PC-9 (cell line): Measurements from ENCODE around the gene RPL29. TPM values are rescaled to one million over a fixed set of nuclear protein-coding genes. Genes with fewer than 3 reads are reported as not detected.

ENCODE experiments used
- BruUV-seq: library from RNA; stranded (reverse); fragments of 400-500 nt; replicated peaks from 2 replicates; lab custom pipeline; 2021; lab: Mats Ljungman, UMichigan
- CTCF ChIA-PET: fragments of 300-600 bp; sonication (Branson Sonifier 250); formaldehyde crosslinking; loops from one replicate; lab custom pipeline; 2022; ENCODE audit warnings: antibody characterized with exemption; lab: Charles Lee
- POLR2A ChIA-PET: fragments of 300-600 bp; sonication (Branson Sonifier 250); formaldehyde crosslinking; loops from one replicate; lab custom pipeline; 2022; ENCODE audit warnings: antibody characterized with exemption; ENCODE audit not compliant: unreplicated experiment; lab: Charles Lee
- DNase-seq, 2 experiments: peaks; one replicate each; pipeline versions ENCODE4 v3.0.0 to v3.0.0-alpha.2; 2015 to 2022; ENCODE audit warnings: mixed read lengths in 1 of 2
- H2AFZ ChIP-seq: fragments of 200-600 bp; sonication (generic); 2 replicates; pipeline ENCODE4 v1.8.1; 2017; ENCODE audit warnings: antibody characterized with exemption
- H3F3A ChIP-seq: fragments of 200-600 bp; sonication (generic); 2 replicates; pipeline ENCODE4 v1.8.1; 2017; ENCODE audit warnings: antibody characterized with exemption, mild to moderate bottlenecking, low read depth; ENCODE audit not compliant: insufficient read depth
- H3K27ac ChIP-seq: fragments of 200-600 bp; sonication (generic); 2 replicates; pipeline ENCODE4 v1.6.1; 2016; ENCODE audit warnings: mixed run types
- H3K27me3 ChIP-seq: fragments of 200-600 bp; sonication (generic); 2 replicates; pipeline ENCODE4 v1.6.1; 2016; ENCODE audit warnings: low read depth, mixed run types; ENCODE audit not compliant: insufficient read depth
- H3K36me3 ChIP-seq: fragments of 200-600 bp; sonication (generic); 2 replicates; pipeline ENCODE4 v1.6.1; 2016; ENCODE audit warnings: low read depth, mixed run types
- H3K4me1 ChIP-seq: fragments of 200-600 bp; sonication (generic); replicated peaks from 2 replicates; pipeline ENCODE4 v1.6.1; 2016; ENCODE audit warnings: mixed run types; ENCODE audit not compliant: insufficient read depth
- H3K4me2 ChIP-seq: fragments of 200-600 bp; sonication (generic); 2 replicates; pipeline ENCODE4 v1.6.1; 2017; ENCODE audit warnings: mixed run types
- H3K4me3 ChIP-seq: fragments of 200-600 bp; sonication (generic); 2 replicates; pipeline ENCODE4 v1.6.1; 2016; ENCODE audit warnings: mixed run types
- H3K79me2 ChIP-seq: fragments of 200-600 bp; sonication (generic); 2 replicates; pipeline ENCODE4 v1.6.1; 2017; ENCODE audit warnings: low read depth, mixed run types
- H3K9me2 ChIP-seq: fragments of 200-600 bp; sonication (generic); 2 replicates; pipeline ENCODE4 v1.8.1; 2017; ENCODE audit warnings: mild to moderate bottlenecking; ENCODE audit not compliant: insufficient read depth
- H3K9me3 ChIP-seq: fragments of 200-600 bp; sonication (generic); 2 replicates; pipeline ENCODE4 v1.8.1; 2016; ENCODE audit warnings: low read depth; ENCODE audit not compliant: insufficient read depth
- H4K20me1 ChIP-seq: fragments of 200-600 bp; sonication (generic); 2 replicates; pipeline ENCODE4 v1.8.1; 2017; ENCODE audit not compliant: insufficient read depth
- CTCF ChIP-seq: fragments of 200-600 bp; sonication (generic); conservative IDR thresholded peaks from 2 replicates; pipeline ENCODE4 v1.6.1; 2017; ENCODE audit warnings: mixed run types, antibody characterized with exemption, mild to moderate bottlenecking, moderate library complexity
- EZH2 ChIP-seq: fragments of 200-600 bp; sonication (generic); IDR thresholded peaks from 2 replicates; pipeline ENCODE4 v1.8.0; 2017; ENCODE audit warnings: antibody characterized with exemption, low read depth
- intact Hi-C: fragments of 100-400 bp; cut with micrococcal nuclease; formaldehyde crosslinking; loops from one replicate; pipeline ENCODE4 v1.10.0; 2022; ENCODE audit not compliant: unreplicated experiment
- total RNA-seq: library from RNA; stranded (reverse); gene quantifications from 2 replicates; pipeline ENCODE4 v1.2.3, GENCODE V29; 2021

Gene RPL29
- total RNA-seq, 1 experiment from 2014 or later: 1,278 TPM

- no peak overlapping the region for H3K4me3 ChIP-seq
- no peaks in the 10 kb centered on the region; the same call in 1 of the 2 replicates for H4K20me1 ChIP-seq
- H3K9me2 ChIP-seq: no peaks in the 10 kb centered on the region
- no peaks in the 10 kb centered on the region for H3F3A ChIP-seq
- no peaks in the 10 kb centered on the region for H3K9me3 ChIP-seq
- peak in 1 of 2 experiments; percentile 8 for DNase-seq
- H3K27ac ChIP-seq: no peak overlapping the region
- H3K79me2 ChIP-seq: no peaks in the 10 kb centered on the region
- H3K4me1 ChIP-seq: no peaks in the 10 kb centered on the region
- no peak overlapping the region for H3K4me2 ChIP-seq
- H3K36me3 ChIP-seq: no peaks in the 10 kb centered on the region
- TF ChIP-seq CTCF (0 out of 2 replicates have a peak, but pooled peaks have one; percentile 16), EZH2 (no peak)
- POLR2A ChIA-PET: no interaction called here
- H3K27me3 ChIP-seq: no peaks in the 10 kb centered on the region
- intact Hi-C loops: no loop called here
- CTCF ChIA-PET: no interaction called here
- no TSS peak for BruUV-seq
- no peak overlapping the region for H2AFZ ChIP-seq
Observed at GRCh38 chr3:52036829-52037228, 41.1 kb upstream of the RPL29 start.

GRCh38 chr3:52036222-52036694 lies 40.6 kb upstream of the RPL29 start:
- no peak overlapping the region for H2AFZ ChIP-seq
- peak in 1 of 2 experiments; percentile 29 for DNase-seq
- no peak for TF ChIP-seq EZH2
- TF ChIP-seq CTCF: no peak
- intact Hi-C loops: no loop called here
- H3F3A ChIP-seq: no peaks in the 10 kb centered on the region
- no peaks in the 10 kb centered on the region for H3K36me3 ChIP-seq
- ChIA-PET POLR2A (interaction anchor here (0.6 kb wide), 1 partner anchor 17 kb away, joined by 6 read pairs; no protein-coding TSS in a partner anchor), CTCF (interaction anchor here (0.6 kb wide), 1 partner anchor 31 kb away, joined by 3 read pairs; no protein-coding TSS in a partner anchor)
- H3K27ac ChIP-seq: no peak overlapping the region
- H3K9me2 ChIP-seq: no peaks in the 10 kb centered on the region
- H4K20me1 ChIP-seq: no peaks in the 10 kb centered on the region; the same call in 1 of the 2 replicates
- H3K9me3 ChIP-seq: no peaks in the 10 kb centered on the region
- BruUV-seq: no TSS peak
- no peaks in the 10 kb centered on the region for H3K27me3 ChIP-seq
- no peak overlapping the region for H3K4me2 ChIP-seq
- H3K4me3 ChIP-seq: no peak overlapping the region
- no peaks in the 10 kb centered on the region for H3K79me2 ChIP-seq
- no peaks in the 10 kb centered on the region for H3K4me1 ChIP-seq

DNA sequence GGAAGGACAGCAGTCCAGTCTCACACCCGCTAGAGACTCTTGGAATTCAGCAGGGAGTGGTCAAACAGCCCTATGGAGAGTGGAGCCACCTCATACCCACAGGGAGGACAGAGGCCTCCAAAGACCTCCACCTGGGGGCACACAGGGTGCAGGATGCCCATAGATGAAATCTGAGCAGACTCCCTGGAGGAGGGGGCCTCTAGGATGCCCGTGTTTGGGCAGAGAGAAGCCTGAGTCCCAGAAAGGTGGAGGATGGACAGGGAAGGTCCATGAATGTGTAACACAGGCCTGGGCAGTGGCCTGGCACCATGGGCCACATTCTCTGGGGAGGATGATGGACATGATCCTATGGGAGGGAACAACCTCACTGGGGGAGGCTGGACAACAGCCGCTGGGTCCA lies 39.0 kb upstream of the RPL29 start:
- H3K27ac ChIP-seq: no peak overlapping the region
- H3F3A ChIP-seq: no peaks in the 10 kb centered on the region
- no peak overlapping the region for H3K4me2 ChIP-seq
- no peaks in the 10 kb centered on the region for H3K9me2 ChIP-seq
- no peak for TF ChIP-seq CTCF
- TF ChIP-seq EZH2: no peak
- no peaks in the 10 kb centered on the region for H3K4me1 ChIP-seq
- no peaks in the 10 kb centered on the region for H3K27me3 ChIP-seq
- DNase-seq: no peak
- ChIA-PET POLR2A (no interaction called here), CTCF (no interaction called here)
- H3K36me3 ChIP-seq: no peaks in the 10 kb centered on the region
- no peak overlapping the region for H2AFZ ChIP-seq
- no peaks in the 10 kb centered on the region for H3K79me2 ChIP-seq
- no peaks in the 10 kb centered on the region for H3K9me3 ChIP-seq
- intact Hi-C loops: no loop called here
- BruUV-seq: no TSS peak
- H3K4me3 ChIP-seq: no peak overlapping the region
- no peaks in the 10 kb centered on the region; the same call in 1 of the 2 replicates for H4K20me1 ChIP-seq
